WI38 (cell line): ENCODE measurements around the gene GALNTL6.
"Not testable (repeated sequence)": the region's sequence is repeated elsewhere in the genome, so short reads cannot be mapped to it uniquely, and the experiment has no call there.

Experiments used
- H3K4me3 ChIP-seq: 2 replicates; pipeline ENCODE4 v1.5.1; 2011; ENCODE audit warnings: low read depth, mild to moderate bottlenecking, control low read depth, low read length
- CTCF ChIP-seq: IDR thresholded peaks from 2 replicates; pipeline ENCODE4 v1.5.1; 2012; ENCODE audit warnings: low read depth, mild to moderate bottlenecking, control low read depth, low read length

The GALNTL6 gene

GRCh38 chr4:172869621-172870268 lies 1056.5 kb downstream of the GALNTL6 start:
- H3K4me3 ChIP-seq: no peak overlapping the region
- TF ChIP-seq CTCF: no peak

GRCh38 chr4:172871381-172871780 lies 1058.2 kb downstream of the GALNTL6 start:
- H3K4me3 ChIP-seq: no peak overlapping the region
- TF ChIP-seq CTCF: no peak

- no peak overlapping the region for H3K4me3 ChIP-seq
- TF ChIP-seq CTCF: no peak
Observed at GRCh38 chr4:172874944-172875343, 1061.7 kb downstream of the GALNTL6 start.

- no peak overlapping the region for H3K4me3 ChIP-seq
- TF ChIP-seq CTCF: no peak
Observed at GRCh38 chr4:172876394-172876793, 1063.2 kb downstream of the GALNTL6 start.

GRCh38 chr4:172881645-172882044 lies 1068.4 kb downstream of the GALNTL6 start:
- no peak overlapping the region for H3K4me3 ChIP-seq
- TF ChIP-seq CTCF: no peak

GRCh38 chr4:172887358-172887757 lies 1074.2 kb downstream of the GALNTL6 start:
- not testable (repeated sequence) for H3K4me3 ChIP-seq

GRCh38 chr4:172887959-172888358 lies 1074.8 kb downstream of the GALNTL6 start:
- TF ChIP-seq CTCF: no peak
- H3K4me3 ChIP-seq: no peak overlapping the region

GRCh38 chr4:172892300-172892699 lies 1079.1 kb downstream of the GALNTL6 start:
- peak; percentile 58 for TF ChIP-seq CTCF

More at GRCh38 chr4:172892300-172892699, 1079.1 kb downstream of the GALNTL6 start:
- no peak overlapping the region for H3K4me3 ChIP-seq
